GM12878 (cell line): ENCODE results near the gene SRSF12. TPM values are rescaled to one million over a fixed set of nuclear protein-coding genes. Genes with fewer than 3 reads are reported as not detected.

Experiments
- ATAC-seq: fragments of 200-7000 bp; cut with Tn5 transposase; 3 replicates; pipeline ENCODE4 v1.9.1; 2020; ENCODE audit warnings: mild to moderate bottlenecking, moderate library complexity
- BruUV-seq: library from RNA; stranded (reverse); fragments of 400-500 nt; replicated peaks from 2 replicates; lab custom pipeline; 2021; lab: Mats Ljungman, UMichigan
- CTCF ChIA-PET: fragments of 300-600 bp; sonication (Branson Sonifier 250); formaldehyde crosslinking; extraction: SDS; loops from one replicate; lab custom pipeline; 2021; ENCODE audit warnings: inconsistent platforms; lab: Yijun Ruan, JAX
- POLR2A ChIA-PET: fragments of 350-600 bp; formaldehyde crosslinking; extraction: SDS; loops from one replicate; lab custom pipeline; 2021; ENCODE audit warnings: inconsistent platforms; lab: Charles Lee
- RAD21 ChIA-PET: fragments of 300-600 bp; sonication (Branson Sonifier 250); formaldehyde crosslinking; loops from one replicate; lab custom pipeline; 2023; ENCODE audit warnings: antibody characterized with exemption; ENCODE audit not compliant: unreplicated experiment; lab: Charles Lee
- SMC1A ChIA-PET: fragments of 300-600 bp; sonication (Branson Sonifier 250); formaldehyde crosslinking; loops from one replicate; lab custom pipeline; 2023; ENCODE audit not compliant: unreplicated experiment, uncharacterized antibody; lab: Charles Lee
- DNase-seq: peaks from one replicate; pipeline ENCODE4 v3.0.0-alpha.2; 2011; ENCODE audit warnings: low read depth, low spot score
- FAIRE-seq: peaks from 3 replicates; lab custom pipeline; 2011; peaks lifted over from hg19 to GRCh38; lab: Jason Lieb, UNC
- H2AFZ ChIP-seq: 2 replicates; pipeline ENCODE4 v1.6.0; 2011; ENCODE audit warnings: low read depth, low read length, control low read depth; ENCODE audit not compliant: control insufficient read depth
- H3K27ac ChIP-seq: 2 replicates; pipeline ENCODE4 v1.5.1; 2011; ENCODE audit warnings: control low read depth; ENCODE audit not compliant: control insufficient read depth, insufficient read depth
- H3K27me3 ChIP-seq, 2 experiments: replicated peaks in 1 of 2; 2 replicates each; pipeline versions ENCODE4 v1.6.0 to v1.6.1; 2011; ENCODE audit warnings: low read length in 1 of 2; ENCODE audit not compliant: control insufficient read depth in 2 of 2, insufficient read depth in 2 of 2
- H3K36me3 ChIP-seq, 2 experiments: 2 replicates each; pipeline ENCODE4 v1.5.1; 2011; ENCODE audit warnings: low read length in 1 of 2; ENCODE audit not compliant: control insufficient read depth in 2 of 2, insufficient read depth in 2 of 2
- H3K4me1 ChIP-seq: 2 replicates; pipeline ENCODE4 v1.6.1; 2011; ENCODE audit warnings: mild to moderate bottlenecking, low read length, moderate library complexity, mixed read lengths; ENCODE audit not compliant: control insufficient read depth, insufficient read depth
- H3K4me2 ChIP-seq: 2 replicates; pipeline ENCODE4 v1.6.0; 2011; ENCODE audit warnings: control low read depth; ENCODE audit not compliant: control insufficient read depth, insufficient read depth
- H3K4me3 ChIP-seq: fragments of 200-600 bp; sonication (generic); 2 replicates; pipeline ENCODE4 v1.5.1; 2016
- H3K79me2 ChIP-seq: 2 replicates; pipeline ENCODE4 v1.6.0; 2011; ENCODE audit warnings: low read length; ENCODE audit not compliant: control insufficient read depth, insufficient read depth
- H3K9ac ChIP-seq: 2 replicates; pipeline ENCODE4 v1.8.0; 2011; ENCODE audit warnings: low read length, control low read depth, mixed read lengths; ENCODE audit not compliant: control insufficient read depth, insufficient read depth
- H3K9me3 ChIP-seq: replicated peaks from 3 replicates; pipeline ENCODE4 v1.5.1; 2011; ENCODE audit warnings: mild to moderate bottlenecking, low read length; ENCODE audit not compliant: control insufficient read depth, insufficient read depth
- H4K20me1 ChIP-seq: 2 replicates; pipeline ENCODE4 v1.6.0; 2011; ENCODE audit not compliant: control insufficient read depth, insufficient read depth
- BHLHE40 ChIP-seq, 2 experiments: fragments of 450-650 bp in 1 of 2; IDR thresholded peaks; 2 replicates each; pipeline ENCODE4 v1.6.1; 2011 to 2017; ENCODE audit warnings: low read depth in 2 of 2, borderline replicate concordance in 1 of 2, improper control_type of control experiment in 1 of 2, low read length in 1 of 2, mild to moderate bottlenecking in 1 of 2
- CREM ChIP-seq: IDR thresholded peaks from 2 replicates; pipeline ENCODE4 v1.6.1; 2014; ENCODE audit warnings: antibody characterized with exemption, low read depth
- FOXK2 ChIP-seq: fragments of 450-650 bp; IDR thresholded peaks from 2 replicates; pipeline ENCODE4 v1.6.1; 2017; ENCODE audit warnings: mild to moderate bottlenecking, moderate library complexity
- IKZF2 ChIP-seq, 2 experiments: fragments of 450-650 bp; IDR thresholded peaks; 2 replicates each; pipeline ENCODE4 v1.6.1; 2017; ENCODE audit warnings: mild to moderate bottlenecking in 2 of 2, moderate library complexity in 2 of 2
- KLF5 ChIP-seq: fragments of 450-650 bp; IDR thresholded peaks from 2 replicates; pipeline ENCODE4 v1.6.1; 2014; ENCODE audit warnings: mild to moderate bottlenecking; ENCODE audit not compliant: partially characterized antibody
- NFXL1 ChIP-seq: fragments of 450-650 bp; IDR thresholded peaks from 2 replicates; pipeline ENCODE4 v1.6.1; 2017; ENCODE audit warnings: antibody characterized with exemption, mild to moderate bottlenecking, borderline replicate concordance
- RFX5 ChIP-seq: IDR thresholded peaks from 2 replicates; pipeline ENCODE4 v1.6.1; 2011; ENCODE audit warnings: low read depth, low read length, improper control_type of control experiment
- ZNF207 ChIP-seq: fragments of 450-650 bp; IDR thresholded peaks from 2 replicates; pipeline ENCODE4 v1.6.1; 2014; ENCODE audit warnings: antibody characterized with exemption, mild to moderate bottlenecking, borderline replicate concordance
- WGBS: methylation state at CpG from one replicate; pipeline ENCODE4 v1.1.6; 2016; ENCODE audit warnings: low lambda C conversion rate; ENCODE audit not compliant: insufficient replicate concordance, insufficient coverage; ENCODE audit errors: missing lambda C conversion rate; 5-methylcytosine and 5-hydroxymethylcytosine counted together
- in situ Hi-C: fragments of 300-500 bp; cut with MboI; formaldehyde crosslinking; loops from 9 replicates; pipeline ENCODE4 v1.14.3; 2018; ENCODE audit warnings: mixed read lengths
- intact Hi-C: fragments of 100-400 bp; cut with micrococcal nuclease; formaldehyde crosslinking; loops from one replicate; pipeline ENCODE4 v1.14.2; 2022; ENCODE audit not compliant: unreplicated experiment
- polyA plus RNA-seq, 11 experiments: library from polyadenylated mRNA; depleted of rRNA in 4 of 11; unstranded in 6 of 11; stranded (reverse) in 5 of 11; fragments of >200 nt; fragmentation: Nextera tagmentation in 4 of 11; fragmentation: Illumina TruSeq in 1 of 11; extraction: Ambion mirVana in 4 of 11; extraction: Trizol in 1 of 11; gene quantifications; 1 replicate in 1 of 11; 2 replicates in 10 of 11; pipeline versions ENCODE4 v1.2.1 to v1.2.3, GENCODE V29; 2011 to 2016; ENCODE audit warnings: inconsistent platforms in 2 of 11, missing spikeins in 2 of 11, low read depth in 1 of 11
- total RNA-seq, 4 experiments: library from RNA; depleted of rRNA in 3 of 4; stranded (reverse); fragments of >200 nt in 3 of 4; fragmentation: Illumina TruSeq in 1 of 4; extraction: Trizol in 1 of 4; gene quantifications; 2 replicates each; pipeline versions ENCODE4 v1.2.1 to v1.2.3, GENCODE V29; 2013 to 2021
- TF ChIP-seq, protein P1 (sequence below): fragments of 150-350 bp; IDR thresholded peaks from 2 replicates; pipeline ENCODE4 v1.6.1; 2016; ENCODE audit warnings: low read depth, low read length
- TF ChIP-seq, protein P2 (sequence below): fragments of 450-650 bp; IDR thresholded peaks from 2 replicates; pipeline ENCODE4 v1.6.1; 2016; ENCODE audit warnings: mild to moderate bottlenecking
- TF ChIP-seq, protein P3 (sequence below): IDR thresholded peaks from 2 replicates; pipeline ENCODE4 v1.6.1; 2012; ENCODE audit warnings: mild to moderate bottlenecking, low read depth, low read length

Gene SRSF12
- total and polyA plus RNA-seq, 10 of the 15 experiments (the other 5 are each of a cell fraction or from before 2014, with no cell fraction given), result 0.03 to 0.23 TPM; not detected in 8

DNA sequence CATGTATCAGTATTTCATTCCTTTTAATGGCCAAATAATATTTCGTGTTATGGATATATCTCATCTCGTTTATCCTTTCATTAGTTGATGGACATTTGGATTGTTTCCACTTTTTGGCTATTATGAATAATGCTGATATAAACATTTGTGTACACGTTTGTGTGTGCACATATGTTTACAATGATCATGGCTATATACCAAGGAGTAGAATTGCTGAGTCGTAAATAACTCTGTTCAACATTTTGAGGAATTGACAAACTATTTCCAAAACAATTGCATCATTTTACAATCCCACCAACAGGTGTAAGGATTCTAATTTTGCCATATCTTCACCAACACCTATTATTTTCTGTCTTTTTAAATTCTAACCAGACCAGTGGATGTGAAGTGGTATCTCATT, 63.7 kb downstream of the SRSF12 start (continued):
- no peak for TF ChIP-seq CREM
- TF ChIP-seq ZNF207, result no peak
- TF ChIP-seq BHLHE40 (IDR thresholded peaks at IDR 0.05; ENCODE audit: borderline replicate concordance in 1 of 2, low read depth in 2 of 2, low read length in 1 of 2), result no peak
- TF ChIP-seq, protein P1, sequence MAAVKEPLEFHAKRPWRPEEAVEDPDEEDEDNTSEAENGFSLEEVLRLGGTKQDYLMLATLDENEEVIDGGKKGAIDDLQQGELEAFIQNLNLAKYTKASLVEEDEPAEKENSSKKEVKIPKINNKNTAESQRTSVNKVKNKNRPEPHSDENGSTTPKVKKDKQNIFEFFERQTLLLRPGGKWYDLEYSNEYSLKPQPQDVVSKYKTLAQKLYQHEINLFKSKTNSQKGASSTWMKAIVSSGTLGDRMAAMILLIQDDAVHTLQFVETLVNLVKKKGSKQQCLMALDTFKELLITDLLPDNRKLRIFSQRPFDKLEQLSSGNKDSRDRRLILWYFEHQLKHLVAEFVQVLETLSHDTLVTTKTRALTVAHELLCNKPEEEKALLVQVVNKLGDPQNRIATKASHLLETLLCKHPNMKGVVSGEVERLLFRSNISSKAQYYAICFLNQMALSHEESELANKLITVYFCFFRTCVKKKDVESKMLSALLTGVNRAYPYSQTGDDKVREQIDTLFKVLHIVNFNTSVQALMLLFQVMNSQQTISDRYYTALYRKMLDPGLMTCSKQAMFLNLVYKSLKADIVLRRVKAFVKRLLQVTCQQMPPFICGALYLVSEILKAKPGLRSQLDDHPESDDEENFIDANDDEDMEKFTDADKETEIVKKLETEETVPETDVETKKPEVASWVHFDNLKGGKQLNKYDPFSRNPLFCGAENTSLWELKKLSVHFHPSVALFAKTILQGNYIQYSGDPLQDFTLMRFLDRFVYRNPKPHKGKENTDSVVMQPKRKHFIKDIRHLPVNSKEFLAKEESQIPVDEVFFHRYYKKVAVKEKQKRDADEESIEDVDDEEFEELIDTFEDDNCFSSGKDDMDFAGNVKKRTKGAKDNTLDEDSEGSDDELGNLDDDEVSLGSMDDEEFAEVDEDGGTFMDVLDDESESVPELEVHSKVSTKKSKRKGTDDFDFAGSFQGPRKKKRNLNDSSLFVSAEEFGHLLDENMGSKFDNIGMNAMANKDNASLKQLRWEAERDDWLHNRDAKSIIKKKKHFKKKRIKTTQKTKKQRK, result no peak

DNA sequence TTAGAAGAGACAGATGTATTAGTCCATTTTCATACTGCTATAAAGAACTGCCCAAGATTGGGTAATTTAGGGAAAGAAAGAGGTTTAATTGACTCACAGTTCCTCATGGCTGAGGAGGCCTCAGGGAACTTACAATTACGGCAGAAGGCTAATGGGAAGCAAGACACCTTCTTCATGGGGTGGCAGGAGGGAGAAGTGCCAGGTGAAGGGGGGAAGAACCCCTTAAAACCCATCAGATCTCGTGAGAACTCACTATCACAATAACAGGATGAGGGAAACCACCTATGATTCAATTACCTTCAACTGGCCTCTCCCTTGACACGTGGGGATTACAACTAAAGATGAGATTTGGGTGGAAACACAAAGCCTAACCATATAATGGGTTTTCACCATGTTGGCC, 66.2 kb downstream of the SRSF12 start:
- no peak for ATAC-seq
- POLR2A ChIA-PET, result interaction anchor here (0.6 kb wide), 1 partner anchor 19 kb away, joined by 4 read pairs; no protein-coding TSS in a partner anchor
- TF ChIP-seq FOXK2, result no peak
- TF ChIP-seq NFXL1, result no peak
- no peak for TF ChIP-seq IKZF2 (IDR thresholded peaks at IDR 0.05)
- no peak for TF ChIP-seq RFX5
- TF ChIP-seq, protein P2, sequence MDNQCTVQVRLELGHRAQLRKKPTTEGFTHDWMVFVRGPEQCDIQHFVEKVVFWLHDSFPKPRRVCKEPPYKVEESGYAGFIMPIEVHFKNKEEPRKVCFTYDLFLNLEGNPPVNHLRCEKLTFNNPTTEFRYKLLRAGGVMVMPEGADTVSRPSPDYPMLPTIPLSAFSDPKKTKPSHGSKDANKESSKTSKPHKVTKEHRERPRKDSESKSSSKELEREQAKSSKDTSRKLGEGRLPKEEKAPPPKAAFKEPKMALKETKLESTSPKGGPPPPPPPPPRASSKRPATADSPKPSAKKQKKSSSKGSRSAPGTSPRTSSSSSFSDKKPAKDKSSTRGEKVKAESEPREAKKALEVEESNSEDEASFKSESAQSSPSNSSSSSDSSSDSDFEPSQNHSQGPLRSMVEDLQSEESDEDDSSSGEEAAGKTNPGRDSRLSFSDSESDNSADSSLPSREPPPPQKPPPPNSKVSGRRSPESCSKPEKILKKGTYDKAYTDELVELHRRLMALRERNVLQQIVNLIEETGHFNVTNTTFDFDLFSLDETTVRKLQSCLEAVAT, result no peak
- TF ChIP-seq KLF5, result no peak
- TF ChIP-seq, protein P3, sequence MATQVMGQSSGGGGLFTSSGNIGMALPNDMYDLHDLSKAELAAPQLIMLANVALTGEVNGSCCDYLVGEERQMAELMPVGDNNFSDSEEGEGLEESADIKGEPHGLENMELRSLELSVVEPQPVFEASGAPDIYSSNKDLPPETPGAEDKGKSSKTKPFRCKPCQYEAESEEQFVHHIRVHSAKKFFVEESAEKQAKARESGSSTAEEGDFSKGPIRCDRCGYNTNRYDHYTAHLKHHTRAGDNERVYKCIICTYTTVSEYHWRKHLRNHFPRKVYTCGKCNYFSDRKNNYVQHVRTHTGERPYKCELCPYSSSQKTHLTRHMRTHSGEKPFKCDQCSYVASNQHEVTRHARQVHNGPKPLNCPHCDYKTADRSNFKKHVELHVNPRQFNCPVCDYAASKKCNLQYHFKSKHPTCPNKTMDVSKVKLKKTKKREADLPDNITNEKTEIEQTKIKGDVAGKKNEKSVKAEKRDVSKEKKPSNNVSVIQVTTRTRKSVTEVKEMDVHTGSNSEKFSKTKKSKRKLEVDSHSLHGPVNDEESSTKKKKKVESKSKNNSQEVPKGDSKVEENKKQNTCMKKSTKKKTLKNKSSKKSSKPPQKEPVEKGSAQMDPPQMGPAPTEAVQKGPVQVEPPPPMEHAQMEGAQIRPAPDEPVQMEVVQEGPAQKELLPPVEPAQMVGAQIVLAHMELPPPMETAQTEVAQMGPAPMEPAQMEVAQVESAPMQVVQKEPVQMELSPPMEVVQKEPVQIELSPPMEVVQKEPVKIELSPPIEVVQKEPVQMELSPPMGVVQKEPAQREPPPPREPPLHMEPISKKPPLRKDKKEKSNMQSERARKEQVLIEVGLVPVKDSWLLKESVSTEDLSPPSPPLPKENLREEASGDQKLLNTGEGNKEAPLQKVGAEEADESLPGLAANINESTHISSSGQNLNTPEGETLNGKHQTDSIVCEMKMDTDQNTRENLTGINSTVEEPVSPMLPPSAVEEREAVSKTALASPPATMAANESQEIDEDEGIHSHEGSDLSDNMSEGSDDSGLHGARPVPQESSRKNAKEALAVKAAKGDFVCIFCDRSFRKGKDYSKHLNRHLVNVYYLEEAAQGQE, result no peak

More for the DNA sequence above, 66.2 kb downstream of the SRSF12 start:
- no peaks in the 10 kb centered on the region for H3K4me1 ChIP-seq
- no peak overlapping the region for H3K9ac ChIP-seq
- no peak overlapping the region for H3K4me3 ChIP-seq
- ChIA-PET SMC1A (no interaction called here), CTCF (no interaction called here), RAD21 (no interaction called here)
- H3K27me3 ChIP-seq, result no peaks in the 10 kb centered on the region
- H3K79me2 ChIP-seq, result no peaks in the 10 kb centered on the region
- H2AFZ ChIP-seq, result no peak overlapping the region
- BruUV-seq, result no TSS peak
- DNase-seq (no peak), FAIRE-seq (no peak)
- no peak overlapping the region for H3K27ac ChIP-seq
- WGBS, result 33% methylated on average over 3 of the region's 3 CpGs
- H3K4me2 ChIP-seq, result no peak overlapping the region
- no peaks in the 10 kb centered on the region for H4K20me1 ChIP-seq
- intact Hi-C loops (no loop called here), in situ Hi-C loops (no loop called here)
- H3K9me3 ChIP-seq, result no peaks in the 10 kb centered on the region
- no peaks in the 10 kb centered on the region for H3K36me3 ChIP-seq
